Measurements from ENCODE around the gene OBP2B.

Gene OBP2B

GRCh38 chr9:133202688-133203453 lies 6.2 kb downstream of the OBP2B start:
- in situ Hi-C loops (cut with MboI; ENCODE audit: low sequenced_read_pairs), result no loop called here

GRCh38 chr9:133202145-133202513 lies 6.9 kb downstream of the OBP2B start:
- in situ Hi-C loops (cut with MboI; ENCODE audit: low sequenced_read_pairs), result no loop called here

- in situ Hi-C loops (cut with MboI; ENCODE audit: low sequenced_read_pairs), result no loop called here
Observed at GRCh38 chr9:133201424-133202144, 7.5 kb downstream of the OBP2B start.

GRCh38 chr9:133200631-133201030 lies 8.4 kb downstream of the OBP2B start:
- in situ Hi-C loops (cut with MboI; ENCODE audit: low sequenced_read_pairs), result no loop called here

- in situ Hi-C loops (cut with MboI; ENCODE audit: low sequenced_read_pairs), result loop anchor here (25.0 kb wide), 1 partner anchor 288 kb away; the partner anchor contains the start of gene SLC2A6
Observed at GRCh38 chr9:133199648-133200321, 9.3 kb downstream of the OBP2B start.

- in situ Hi-C loops (cut with MboI; ENCODE audit: low sequenced_read_pairs), result loop anchor here (25.0 kb wide), 1 partner anchor 292 kb away; the partner anchor contains the start of gene SLC2A6
Observed at GRCh38 chr9:133195029-133195428, 14.0 kb downstream of the OBP2B start.

- in situ Hi-C loops (cut with MboI; ENCODE audit: low sequenced_read_pairs), result loop anchor here (25.0 kb wide), 1 partner anchor 293 kb away; the partner anchor contains the start of gene SLC2A6
Observed at GRCh38 chr9:133194597-133194996, 14.5 kb downstream of the OBP2B start.

GRCh38 chr9:133191989-133192388 lies 17.1 kb downstream of the OBP2B start:
- in situ Hi-C loops (cut with MboI; ENCODE audit: low sequenced_read_pairs), result loop anchor here (25.0 kb wide), 1 partner anchor 295 kb away; the partner anchor contains the start of gene SLC2A6

GRCh38 chr9:133189826-133190225 lies 19.2 kb downstream of the OBP2B start:
- in situ Hi-C loops (cut with MboI; ENCODE audit: low sequenced_read_pairs), result loop anchor here (25.0 kb wide), 1 partner anchor 297 kb away; the partner anchor contains the start of gene SLC2A6

- in situ Hi-C loops (cut with MboI; ENCODE audit: low sequenced_read_pairs), result loop anchor here (25.0 kb wide), 1 partner anchor 298 kb away; the partner anchor contains the start of gene SLC2A6
Observed at GRCh38 chr9:133188843-133189180, 20.2 kb downstream of the OBP2B start.

- in situ Hi-C loops (cut with MboI; ENCODE audit: low sequenced_read_pairs), result loop anchor here (25.0 kb wide), 1 partner anchor 299 kb away; the partner anchor contains the start of gene SLC2A6
Observed at GRCh38 chr9:133188006-133188842, 20.8 kb downstream of the OBP2B start.

- in situ Hi-C loops (cut with MboI; ENCODE audit: low sequenced_read_pairs), result loop anchor here (25.0 kb wide), 1 partner anchor 300 kb away; the partner anchor contains the start of gene SLC2A6
Observed at GRCh38 chr9:133187561-133188005, 21.5 kb downstream of the OBP2B start.

GRCh38 chr9:133186736-133187135 lies 22.3 kb downstream of the OBP2B start:
- in situ Hi-C loops (cut with MboI; ENCODE audit: low sequenced_read_pairs), result loop anchor here (25.0 kb wide), 1 partner anchor 301 kb away; the partner anchor contains the start of gene SLC2A6

- in situ Hi-C loops (cut with MboI; ENCODE audit: low sequenced_read_pairs), result loop anchor here (25.0 kb wide), 1 partner anchor 302 kb away; the partner anchor contains the start of gene SLC2A6
Observed at GRCh38 chr9:133184971-133185370, 24.1 kb downstream of the OBP2B start.

GRCh38 chr9:133182151-133182550 lies 26.9 kb downstream of the OBP2B start:
- in situ Hi-C loops (cut with MboI; ENCODE audit: low sequenced_read_pairs), result loop anchor here (25.0 kb wide), 1 partner anchor 305 kb away; the partner anchor contains the start of gene SLC2A6

GRCh38 chr9:133181561-133181960 lies 27.5 kb downstream of the OBP2B start:
- in situ Hi-C loops (cut with MboI; ENCODE audit: low sequenced_read_pairs), result loop anchor here (25.0 kb wide), 1 partner anchor 306 kb away; the partner anchor contains the start of gene SLC2A6

GRCh38 chr9:133180953-133181352 lies 28.1 kb downstream of the OBP2B start:
- in situ Hi-C loops (cut with MboI; ENCODE audit: low sequenced_read_pairs), result loop anchor here (25.0 kb wide), 1 partner anchor 306 kb away; the partner anchor contains the start of gene SLC2A6

- in situ Hi-C loops (cut with MboI; ENCODE audit: low sequenced_read_pairs), result no loop called here
Observed at GRCh38 chr9:133173056-133173455, 36.0 kb downstream of the OBP2B start.

GRCh38 chr9:133171161-133171961 lies 37.7 kb downstream of the OBP2B start:
- in situ Hi-C loops (cut with MboI; ENCODE audit: low sequenced_read_pairs), result no loop called here
